BJ (cell line): ENCODE measurements around the gene PLD6. TPM values are rescaled to one million over a fixed set of nuclear protein-coding genes. Genes with fewer than 3 reads are reported as not detected.
"Not testable (repeated sequence)": the region's sequence is repeated elsewhere in the genome, so short reads cannot be mapped to it uniquely, and the experiment has no call there.

Experiments used
- CTCF ChIA-PET: fragments of 350-600 bp; formaldehyde crosslinking; extraction: SDS; loops from one replicate; lab custom pipeline; 2021; ENCODE audit warnings: antibody characterized with exemption, inconsistent platforms; lab: Yijun Ruan, JAX
- POLR2A ChIA-PET: fragments of 300-600 bp; sonication (Branson Sonifier 250); formaldehyde crosslinking; extraction: SDS; loops from one replicate; lab custom pipeline; 2021; ENCODE audit warnings: antibody characterized with exemption; lab: Charles Lee
- DNase-seq: peaks from one replicate; pipeline ENCODE4 v3.0.0-alpha.2; 2011; ENCODE audit warnings: low read depth
- H3K27me3 ChIP-seq: 2 replicates; pipeline ENCODE4 v1.6.0; 2011; ENCODE audit warnings: low read length; ENCODE audit not compliant: control insufficient read depth, insufficient read depth
- H3K36me3 ChIP-seq: 2 replicates; pipeline ENCODE4 v1.5.1; 2011; ENCODE audit warnings: low read length; ENCODE audit not compliant: control insufficient read depth, insufficient read depth
- H3K4me3 ChIP-seq: 2 replicates; pipeline ENCODE4 v1.5.1; 2011; ENCODE audit warnings: low read depth, mild to moderate bottlenecking, control low read depth, low read length
- polyA plus RNA-seq: library from polyadenylated mRNA; depleted of rRNA; stranded (reverse); fragments of >200 nt; gene quantifications from 2 replicates; pipeline ENCODE4 v1.2.3, GENCODE V29; 2011
- TF ChIP-seq, protein P1 (sequence below): IDR thresholded peaks from 2 replicates; pipeline ENCODE4 v1.5.1; 2011; ENCODE audit warnings: low read depth, mild to moderate bottlenecking, control low read depth, inconsistent platforms, low read length, moderate library complexity; ENCODE audit not compliant: insufficient read depth

The PLD6 gene
- polyA plus RNA-seq, 1 experiment = 1.5 TPM

GRCh38 chr17:17200831-17201230, 5.3 kb downstream of the PLD6 start:
- no peak overlapping the region for H3K4me3 ChIP-seq
- POLR2A ChIA-PET = interaction anchor here (1.0 kb wide), 1 partner anchor 11 kb away, joined by 3 read pairs; no protein-coding TSS in a partner anchor
- CTCF ChIA-PET = interaction anchor here (0.7 to 1.8 kb wide), 7 partner anchors 9 to 209 kb away, joined by 3 to 6 read pairs (median 4); no protein-coding TSS in a partner anchor
- no peaks in the 10 kb centered on the region for H3K27me3 ChIP-seq
- no peaks in the 10 kb centered on the region for H3K36me3 ChIP-seq
- TF ChIP-seq, protein P1, sequence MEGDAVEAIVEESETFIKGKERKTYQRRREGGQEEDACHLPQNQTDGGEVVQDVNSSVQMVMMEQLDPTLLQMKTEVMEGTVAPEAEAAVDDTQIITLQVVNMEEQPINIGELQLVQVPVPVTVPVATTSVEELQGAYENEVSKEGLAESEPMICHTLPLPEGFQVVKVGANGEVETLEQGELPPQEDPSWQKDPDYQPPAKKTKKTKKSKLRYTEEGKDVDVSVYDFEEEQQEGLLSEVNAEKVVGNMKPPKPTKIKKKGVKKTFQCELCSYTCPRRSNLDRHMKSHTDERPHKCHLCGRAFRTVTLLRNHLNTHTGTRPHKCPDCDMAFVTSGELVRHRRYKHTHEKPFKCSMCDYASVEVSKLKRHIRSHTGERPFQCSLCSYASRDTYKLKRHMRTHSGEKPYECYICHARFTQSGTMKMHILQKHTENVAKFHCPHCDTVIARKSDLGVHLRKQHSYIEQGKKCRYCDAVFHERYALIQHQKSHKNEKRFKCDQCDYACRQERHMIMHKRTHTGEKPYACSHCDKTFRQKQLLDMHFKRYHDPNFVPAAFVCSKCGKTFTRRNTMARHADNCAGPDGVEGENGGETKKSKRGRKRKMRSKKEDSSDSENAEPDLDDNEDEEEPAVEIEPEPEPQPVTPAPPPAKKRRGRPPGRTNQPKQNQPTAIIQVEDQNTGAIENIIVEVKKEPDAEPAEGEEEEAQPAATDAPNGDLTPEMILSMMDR = no peak
- DNase-seq = no peak

GRCh38 chr17:17200311-17200710, 5.8 kb downstream of the PLD6 start:
- ChIA-PET CTCF (interaction anchor here (0.6 to 1.8 kb wide), 6 partner anchors 8 to 198 kb away, joined by 3 to 6 read pairs (median 4); no protein-coding TSS in a partner anchor), POLR2A (interaction anchor here (0.5 to 1.0 kb wide), 2 partner anchors 10 to 11 kb away, joined by 3 read pairs; no protein-coding TSS in a partner anchor)

GRCh38 chr17:17198281-17198680, 7.9 kb downstream of the PLD6 start:
- ChIA-PET POLR2A (no interaction called here), CTCF (no interaction called here)
- Histone ChIP-seq H3K27me3 (no peaks in the 10 kb centered on the region), H3K36me3 (no peaks in the 10 kb centered on the region), H3K4me3 (no peak overlapping the region)
- TF ChIP-seq, protein P1 = no peak
- no peak for DNase-seq

More at GRCh38 chr17:17200311-17200710, 5.8 kb downstream of the PLD6 start:
- no peak for DNase-seq
- no peaks in the 10 kb centered on the region for H3K27me3 ChIP-seq
- TF ChIP-seq, protein P1 = no peak
- no peak overlapping the region for H3K4me3 ChIP-seq
- H3K36me3 ChIP-seq = no peaks in the 10 kb centered on the region

- Histone ChIP-seq H3K36me3 (no peaks in the 10 kb centered on the region), H3K4me3 (no peak overlapping the region), H3K27me3 (no peaks in the 10 kb centered on the region)
- ChIA-PET POLR2A (no interaction called here), CTCF (no interaction called here)
- no peak for DNase-seq
- TF ChIP-seq, protein P1 = no peak
Measured at GRCh38 chr17:17196776-17197175, 9.4 kb downstream of the PLD6 start.

- CTCF ChIA-PET = not testable (repeated sequence)
Measured at GRCh38 chr17:17195466-17195865, 10.7 kb downstream of the PLD6 start.

More at GRCh38 chr17:17195466-17195865, 10.7 kb downstream of the PLD6 start:
- H3K36me3 ChIP-seq, H3K27me3 ChIP-seq, DNase-seq, H3K4me3 ChIP-seq: not testable (repeated sequence)
- POLR2A ChIA-PET = interaction anchor here (0.6 kb wide), 1 partner anchor 20 kb away, joined by 5 read pairs; no protein-coding TSS in a partner anchor
